NCI-H1436 (cell line): ENCODE results near the gene N4BP2L1.
A peak's percentile ranks its signal among the peaks of the same experiment; 100 is the strongest.

Experiments used
- DNase-seq: peaks from one replicate; lab custom pipeline; 2025; lab: John Stamatoyannopoulos, UW

N4BP2L1 gene

DNA sequence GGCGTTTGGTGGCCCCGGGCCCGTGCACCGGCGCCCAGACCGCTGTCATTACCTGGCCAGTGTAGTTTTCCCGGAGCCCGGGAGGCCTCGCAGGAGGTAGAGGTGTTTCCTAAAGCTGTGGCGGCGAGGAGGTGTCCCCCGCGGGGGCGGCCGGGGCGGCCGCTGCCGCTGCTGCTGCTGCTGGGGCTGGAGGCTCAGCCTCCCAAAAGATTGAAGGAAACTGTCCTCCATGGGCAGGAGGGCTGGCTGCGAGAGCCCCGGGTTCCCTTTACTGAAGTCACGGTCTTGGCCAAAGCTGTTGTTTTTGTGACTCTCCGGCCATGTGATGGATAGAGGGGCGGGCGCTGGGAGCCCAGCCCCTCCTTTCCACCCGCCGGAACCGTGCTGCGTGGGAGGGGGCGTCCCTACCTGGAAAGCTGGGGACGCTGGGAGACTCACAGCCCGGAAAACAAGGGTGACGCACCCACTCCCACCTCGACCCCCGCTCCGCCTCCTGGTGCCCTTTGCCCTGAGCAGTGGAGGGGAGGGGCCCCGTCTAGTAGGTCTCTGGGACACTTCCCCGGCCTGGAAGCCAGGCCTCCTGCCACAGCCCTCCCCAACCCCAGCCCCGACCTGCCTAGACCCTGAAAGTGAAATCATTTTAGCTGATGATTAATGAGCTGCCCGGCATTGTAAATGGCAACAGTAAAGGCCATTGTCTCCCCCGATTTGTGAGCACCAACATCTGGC is at the start of gene N4BP2L1:
Gene N4BP2L1 (minus strand): TSS at position 279 of the 729 bp plus-strand sequence. CDS start 48 bp downstream, at position 231.
- DNase-seq = no peak

DNA sequence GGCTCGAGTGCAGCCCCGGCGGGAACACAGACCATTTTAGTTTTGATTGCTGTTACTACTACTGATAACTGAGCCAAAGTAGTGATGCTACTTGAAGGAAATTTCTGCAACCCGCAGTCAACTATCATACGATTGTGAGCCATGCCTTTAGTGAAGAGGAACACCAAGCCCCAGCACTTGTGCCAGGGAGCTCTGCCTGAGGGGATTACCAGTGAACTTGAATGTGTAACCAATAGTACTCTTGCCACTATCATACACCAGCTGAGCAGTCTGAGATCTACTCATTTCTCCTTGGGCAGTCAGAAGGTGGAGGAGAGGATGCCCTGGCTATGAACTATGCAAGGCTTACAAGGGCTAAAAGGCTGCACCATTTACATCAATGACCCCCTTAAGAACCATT is 49.0 kb upstream of the N4BP2L1 start:
- no peak for DNase-seq

DNA sequence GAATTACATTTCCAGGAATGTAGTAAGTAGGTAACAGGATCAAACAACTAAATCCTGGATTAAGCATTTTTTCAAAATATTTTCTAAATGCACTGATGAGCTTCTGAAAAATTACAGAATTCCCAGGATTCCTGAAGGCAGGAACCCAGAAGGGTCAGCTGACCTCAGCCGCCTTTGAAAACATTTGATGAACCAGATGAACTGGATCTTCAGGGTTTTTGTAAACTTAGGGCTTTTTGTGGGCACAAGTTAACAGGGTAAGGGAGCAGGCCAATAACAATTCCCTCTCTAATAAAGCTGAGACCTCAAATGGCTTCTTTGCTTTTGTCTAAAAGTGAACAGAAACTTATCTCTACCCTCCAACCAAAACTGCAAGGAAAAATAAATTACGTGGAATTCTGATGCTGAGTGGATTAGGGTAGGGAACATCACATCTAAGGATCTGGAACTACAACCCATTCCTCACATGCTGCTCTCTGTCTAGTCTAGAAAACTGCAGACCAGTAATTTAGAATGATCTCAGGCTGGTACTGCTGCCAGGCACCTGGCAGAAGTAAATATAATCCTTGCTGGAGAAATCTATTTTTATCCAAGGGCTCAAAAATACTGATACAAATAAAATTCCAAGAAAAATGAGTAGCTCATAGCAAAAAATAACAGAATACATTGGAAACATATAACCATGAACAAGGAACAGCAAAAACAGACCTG is 48.2 kb upstream of the N4BP2L1 start:
- no peak for DNase-seq

DNA sequence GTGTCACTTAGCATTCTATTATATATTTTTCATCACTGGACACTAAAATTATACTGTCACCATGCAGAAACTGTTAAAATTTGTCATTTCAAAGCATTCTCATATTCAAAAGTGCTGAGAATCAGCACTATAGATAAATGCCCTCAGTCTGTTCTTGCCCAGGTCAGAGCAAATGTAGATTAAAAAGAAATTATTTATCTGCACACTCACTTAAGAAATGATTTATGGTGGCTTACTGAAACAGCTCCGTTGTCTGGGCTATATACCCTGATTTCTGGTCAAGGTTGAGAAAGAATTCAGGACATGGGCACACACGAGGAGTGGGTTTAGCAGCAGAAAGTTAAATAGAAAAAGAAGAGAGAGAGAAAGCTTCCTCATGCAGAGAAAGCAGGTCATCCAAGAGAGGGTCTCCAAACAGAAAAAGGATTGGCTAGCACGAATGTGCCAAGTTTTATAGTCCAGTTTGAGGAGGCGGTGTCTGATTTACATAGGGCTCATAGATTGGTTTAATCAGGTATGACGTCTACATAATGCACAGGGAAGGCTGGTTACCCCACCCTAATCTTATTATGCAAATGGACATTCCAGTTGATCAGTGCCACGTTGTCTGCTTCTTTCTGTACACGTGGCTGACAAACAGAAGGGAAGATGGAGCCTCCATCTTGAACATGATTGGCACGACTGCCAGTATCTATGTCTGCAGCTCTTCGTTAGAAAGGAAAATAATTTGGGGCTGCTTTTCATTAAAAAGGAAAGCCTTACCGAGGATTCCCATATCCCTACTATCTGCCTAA is 47.3 kb upstream of the N4BP2L1 start:
- DNase-seq = no peak

DNA sequence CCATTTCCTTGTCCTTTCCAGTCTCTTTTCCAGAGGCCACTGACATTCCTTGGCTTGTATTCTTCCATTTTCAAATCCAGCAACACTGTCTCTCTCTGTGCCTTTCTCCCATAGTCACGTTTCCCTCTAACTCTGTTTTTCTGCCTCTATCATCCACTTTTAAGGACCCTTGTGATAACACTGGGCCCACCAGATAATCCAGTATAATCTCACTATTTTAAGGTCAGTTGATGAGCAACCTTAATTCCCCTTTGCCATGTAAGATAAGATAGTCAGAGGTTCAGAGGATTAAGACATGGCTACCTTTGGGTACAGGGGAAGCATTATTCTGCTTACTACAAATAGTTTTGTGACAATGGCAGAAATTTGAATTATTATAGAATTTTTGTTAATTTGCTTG is 45.7 kb upstream of the N4BP2L1 start:
- DNase-seq = no peak

DNA sequence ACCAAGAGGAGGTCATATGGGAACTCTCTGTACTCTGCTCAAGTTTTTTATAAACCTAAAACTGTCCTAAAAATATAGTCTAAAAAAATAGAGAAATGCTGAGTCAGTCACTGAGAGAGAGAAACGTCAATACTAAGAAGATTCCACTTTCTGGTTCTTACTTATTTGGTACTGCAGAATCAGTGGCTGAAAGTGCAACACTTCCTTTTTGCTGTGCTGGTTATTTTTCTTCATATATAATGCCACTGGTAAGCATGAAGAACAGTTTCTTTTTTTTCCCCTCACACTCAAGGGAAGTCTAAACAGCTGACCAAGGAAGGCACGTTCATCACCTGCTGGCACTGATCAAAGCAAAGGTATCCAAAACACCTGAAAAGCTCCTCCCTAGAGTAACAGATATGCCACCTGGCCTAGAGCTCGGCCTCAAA is 44.3 kb upstream of the N4BP2L1 start:
- DNase-seq = no peak

GRCh38 chr13:32471187-32471922 is 43.4 kb upstream of the N4BP2L1 start:
- no peak for DNase-seq

DNA sequence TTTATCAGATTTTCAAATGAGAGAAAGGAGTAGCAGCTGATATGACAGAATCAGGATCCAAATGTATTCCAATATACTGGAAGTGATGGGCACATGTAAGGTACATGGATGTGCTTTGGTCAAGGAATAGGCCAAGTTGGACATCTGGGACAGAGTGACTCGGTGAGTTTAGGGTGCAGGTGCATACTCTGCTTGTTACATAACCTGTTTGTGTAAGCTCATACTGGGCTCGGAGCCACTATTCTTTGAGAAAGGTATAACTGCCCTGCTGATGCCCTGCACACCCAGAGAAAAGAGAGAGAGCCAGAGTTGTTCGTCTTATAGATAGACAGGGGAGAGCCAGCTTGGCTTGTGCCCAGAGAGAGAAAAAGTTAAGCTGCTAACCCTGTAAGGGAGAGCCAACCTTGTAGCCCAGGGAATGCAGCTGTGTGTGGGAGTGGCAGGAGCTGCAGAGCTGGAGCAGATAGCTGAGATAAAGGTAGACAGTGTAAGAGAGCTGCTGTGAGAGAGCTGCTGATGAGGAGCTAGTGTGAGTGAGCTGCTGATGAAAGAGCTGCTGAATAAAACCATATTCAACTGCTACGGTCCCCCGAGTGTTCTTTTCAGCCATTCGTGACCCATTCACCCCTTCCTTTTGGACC is 40.7 kb upstream of the N4BP2L1 start:
- no peak for DNase-seq

DNA sequence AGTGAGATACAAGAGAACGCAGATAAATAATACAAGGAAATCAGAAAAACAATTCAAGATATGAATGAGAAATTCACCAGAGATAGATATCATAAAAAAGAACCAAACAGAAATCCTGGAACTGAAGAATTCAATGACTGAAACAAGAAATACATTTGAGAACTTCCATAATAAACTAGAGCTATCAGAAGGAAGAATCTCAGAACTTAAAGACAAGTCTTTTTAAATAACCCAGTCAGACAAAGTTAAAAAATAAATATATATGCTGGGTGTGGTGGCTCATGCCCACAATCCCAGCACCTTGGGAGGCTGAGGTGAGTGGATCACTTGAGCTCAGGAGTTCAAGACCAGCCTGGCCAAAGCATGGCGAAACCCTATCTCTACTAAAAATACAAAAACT is 28.7 kb upstream of the N4BP2L1 start:
- no peak for DNase-seq

- no peak for DNase-seq
These were observed 27.6 kb upstream of the N4BP2L1 start for GRCh38 chr13:32455594-32455903.

GRCh38 chr13:32454886-32455593 is 27.1 kb upstream of the N4BP2L1 start:
- DNase-seq = no peak

- no peak for DNase-seq
These were observed 26.1 kb upstream of the N4BP2L1 start for GRCh38 chr13:32453981-32454380.

DNA sequence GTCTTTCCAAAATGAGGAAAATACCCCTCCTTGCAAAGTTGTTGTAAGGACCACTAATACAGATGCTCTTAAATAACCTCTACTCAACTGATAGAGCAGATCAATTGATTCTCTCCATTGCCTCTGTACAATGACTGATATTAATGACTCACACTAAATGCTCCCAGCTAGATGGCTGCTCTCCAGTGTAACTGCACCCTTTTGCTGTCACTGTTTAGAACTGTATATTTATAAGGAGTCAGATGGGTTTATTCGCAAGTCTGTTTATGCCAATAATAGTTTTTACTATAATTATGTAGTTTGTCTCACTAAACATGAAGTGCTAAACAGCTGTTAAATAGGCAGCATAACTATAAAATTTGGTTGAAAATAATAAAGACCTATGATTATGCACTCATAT is 21.0 kb upstream of the N4BP2L1 start:
- no peak for DNase-seq

- no peak for DNase-seq
These were observed 20.1 kb upstream of the N4BP2L1 start for GRCh38 chr13:32447894-32448623.

GRCh38 chr13:32446773-32447465 is 19.0 kb upstream of the N4BP2L1 start:
- no peak for DNase-seq

- DNase-seq = no peak
These were observed 18.3 kb upstream of the N4BP2L1 start for GRCh38 chr13:32446220-32446619.

GRCh38 chr13:32445461-32445860 is 17.5 kb upstream of the N4BP2L1 start:
- DNase-seq = no peak

GRCh38 chr13:32443111-32443510 is 15.2 kb upstream of the N4BP2L1 start:
- peak; percentile 0 for DNase-seq

GRCh38 chr13:32438871-32439270 is 10.9 kb upstream of the N4BP2L1 start:
- no peak for DNase-seq

GRCh38 chr13:32432856-32433255 is 4.9 kb upstream of the N4BP2L1 start:
- no peak for DNase-seq
